HepG2 (cell line): ENCODE measurements around the gene DSTN. TPM values are rescaled to one million over a fixed set of nuclear protein-coding genes. Genes with fewer than 3 reads are reported as not detected.
A peak's percentile ranks its signal among the peaks of the same experiment; 100 is the strongest.

Source experiments
- AGO2 ChIP-seq: fragments of 200-400 bp; formaldehyde crosslinking; optimal IDR thresholded peaks from 2 replicates; pipeline ENCODE3; 2017; ENCODE audit warnings: mild to moderate bottlenecking, low read depth, low read length, moderate library complexity
- ASH2L ChIP-seq: fragments of 300-600, 200-600 bp; sonication (generic); IDR thresholded peaks from 2 replicates; pipeline ENCODE4 v1.7.0; 2017; ENCODE audit warnings: low read depth, mild to moderate bottlenecking, moderate library complexity, mixed read lengths, low read length; ENCODE audit not compliant: insufficient read length
- GATA4 ChIP-seq: sonication (generic); IDR thresholded peaks from 2 replicates; pipeline ENCODE4 v1.6.1; 2016; ENCODE audit warnings: antibody characterized with exemption, low read depth, borderline replicate concordance
- HOXA7 ChIP-seq: sonication (generic); formaldehyde crosslinking; IDR thresholded peaks from 2 replicates; pipeline ENCODE4 v1.8.1; 2022; ENCODE audit warnings: mild to moderate bottlenecking, missing genetic modification reagents, moderate library complexity
- KDM1A ChIP-seq: IDR thresholded peaks from 2 replicates; pipeline ENCODE4 v1.6.1; 2016; ENCODE audit warnings: missing compliant biosample characterization
- NFATC3 ChIP-seq: sonication (generic); formaldehyde crosslinking; IDR thresholded peaks from 2 replicates; pipeline ENCODE4 v1.5.1; 2020; ENCODE audit warnings: mild to moderate bottlenecking, missing genetic modification reagents
- NFIC ChIP-seq: IDR thresholded peaks from 2 replicates; pipeline ENCODE4 v1.6.1; 2012; ENCODE audit warnings: mild to moderate bottlenecking, low read length, inconsistent platforms
- RXRA ChIP-seq: sonication (generic); formaldehyde crosslinking; IDR thresholded peaks from 2 replicates; pipeline ENCODE4 v1.5.1; 2020; ENCODE audit warnings: missing genetic modification reagents
- THAP11 ChIP-seq: IDR thresholded peaks from 2 replicates; pipeline ENCODE4 v1.6.1; 2016; ENCODE audit warnings: missing biosample characterization, missing genetic modification reagents
- THYN1 ChIP-seq: sonication (generic); formaldehyde crosslinking; IDR thresholded peaks from 2 replicates; pipeline ENCODE4 v1.8.1; 2023; ENCODE audit warnings: low read depth, mild to moderate bottlenecking, moderate library complexity, missing genetic modification reagents, borderline replicate concordance
- TP53 ChIP-seq: sonication (generic); formaldehyde crosslinking; conservative IDR thresholded peaks from 2 replicates; pipeline ENCODE4 v1.4.0; 2020; ENCODE audit warnings: missing genetic modification reagents
- ZBTB38 ChIP-seq: sonication (generic); formaldehyde crosslinking; IDR thresholded peaks from 2 replicates; pipeline ENCODE4 v1.5.1; 2020; ENCODE audit warnings: mild to moderate bottlenecking, missing genetic modification reagents
- ZBTB7A ChIP-seq: sonication (generic); formaldehyde crosslinking; IDR thresholded peaks from 2 replicates; pipeline ENCODE4 v1.8.0; 2022; ENCODE audit warnings: mild to moderate bottlenecking, missing genetic modification reagents
- ZC3H4 ChIP-seq: sonication (generic); formaldehyde crosslinking; IDR thresholded peaks from 2 replicates; pipeline ENCODE4 v1.4.0; 2020; ENCODE audit warnings: missing genetic modification reagents, borderline replicate concordance
- ZEB1 ChIP-seq: IDR thresholded peaks from 2 replicates; pipeline ENCODE4 v1.6.1; 2012; ENCODE audit warnings: mild to moderate bottlenecking, low read depth, inconsistent platforms; ENCODE audit not compliant: insufficient replicate concordance
- ZNF549 ChIP-seq: sonication (generic); formaldehyde crosslinking; IDR thresholded peaks from 2 replicates; pipeline ENCODE4 v1.5.0; 2020; ENCODE audit warnings: missing genetic modification reagents
- ZNF709 ChIP-seq: sonication (generic); formaldehyde crosslinking; IDR thresholded peaks from 2 replicates; pipeline ENCODE4 v1.5.0; 2020; ENCODE audit warnings: mild to moderate bottlenecking, missing genetic modification reagents
- polyA plus RNA-seq, 8 experiments: library from polyadenylated mRNA; depleted of rRNA in 3 of 8; stranded (reverse) in 7 of 8; unstranded in 1 of 8; fragments of >200 nt; fragmentation: Illumina TruSeq in 4 of 8; extraction: Trizol in 4 of 8; gene quantifications; 2 replicates each; pipeline versions ENCODE4 v1.2.1 to v1.2.3, GENCODE V29; 2011 to 2016; ENCODE audit warnings: low read depth in 4 of 8, missing spikeins in 1 of 8, mixed read lengths in 1 of 8; ENCODE audit not compliant: insufficient read depth in 1 of 8
- total RNA-seq, 5 experiments: library from RNA; depleted of rRNA; stranded (reverse); fragments of >200 nt; fragmentation: Illumina TruSeq; extraction: Trizol; gene quantifications; 2 replicates each; pipeline ENCODE4 v1.2.3, GENCODE V29; 2016; ENCODE audit warnings: low read depth in 1 of 5
- TF ChIP-seq, protein P1 (sequence below): sonication (generic); formaldehyde crosslinking; IDR thresholded peaks from 2 replicates; pipeline ENCODE4 v1.9.0; 2022; ENCODE audit warnings: missing genetic modification reagents, mild to moderate bottlenecking, borderline replicate concordance
- TF ChIP-seq, protein P2 (sequence below): sonication (generic); formaldehyde crosslinking; IDR thresholded peaks from 2 replicates; pipeline ENCODE4 v1.5.0; 2020; ENCODE audit warnings: mild to moderate bottlenecking, low read depth, missing genetic modification reagents, borderline replicate concordance
- TF ChIP-seq, protein P3 (sequence below): IDR thresholded peaks from 2 replicates; pipeline ENCODE4 v1.6.1; 2016; ENCODE audit warnings: missing biosample characterization, missing genetic modification reagents, low read depth
- TF ChIP-seq, protein P4 (sequence below): sonication (generic); formaldehyde crosslinking; IDR thresholded peaks from 2 replicates; pipeline ENCODE4 v1.4.0; 2020; ENCODE audit warnings: missing genetic modification reagents
- TF ChIP-seq, protein P5 (sequence below): sonication (generic); formaldehyde crosslinking; IDR thresholded peaks from 2 replicates; pipeline ENCODE4 v1.9.0; 2021; ENCODE audit warnings: missing genetic modification reagents, borderline replicate concordance
- TF ChIP-seq, protein P6 (sequence below): sonication (generic); formaldehyde crosslinking; IDR thresholded peaks from 2 replicates; pipeline ENCODE4 v1.5.0; 2020; ENCODE audit warnings: missing genetic modification reagents

Gene DSTN
- total and polyA plus RNA-seq, 2 of the 13 experiments (the other 11 are each of a cell fraction or from before 2014, with no cell fraction given): 27.6 to 106 TPM

DNA sequence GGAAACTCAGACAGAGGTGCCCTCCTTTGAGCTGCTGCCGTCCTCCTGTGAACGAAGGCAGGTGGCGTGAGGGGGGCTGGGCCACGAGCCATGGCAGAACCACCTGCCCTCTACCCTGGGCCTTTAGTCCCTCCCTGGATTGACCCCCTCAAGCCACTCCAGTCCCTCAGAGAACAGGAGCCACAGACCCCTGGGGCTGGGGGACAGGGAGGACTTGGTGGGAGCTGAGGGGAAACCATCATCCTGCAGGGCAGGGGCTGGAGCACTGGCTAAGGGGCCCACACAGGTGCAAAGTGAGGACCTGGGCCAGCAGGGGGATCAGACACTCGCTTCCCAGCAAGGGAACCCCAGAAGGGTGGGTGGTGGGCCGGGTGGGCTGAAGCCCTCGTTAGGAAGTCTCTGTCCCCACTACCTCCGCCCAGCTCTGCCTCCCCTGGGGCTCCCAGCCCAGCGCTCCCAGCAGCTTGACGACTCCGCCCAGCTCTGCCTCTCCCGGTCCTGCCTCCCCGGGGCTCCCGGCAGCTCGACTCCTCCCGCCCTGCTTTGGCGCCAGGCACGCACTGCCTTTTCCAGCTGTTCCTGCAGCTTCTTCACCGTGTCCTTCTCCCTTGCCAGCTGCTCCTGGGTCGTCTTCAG, 44.4 kb downstream of the DSTN start (continued):
- TF ChIP-seq, protein P1, sequence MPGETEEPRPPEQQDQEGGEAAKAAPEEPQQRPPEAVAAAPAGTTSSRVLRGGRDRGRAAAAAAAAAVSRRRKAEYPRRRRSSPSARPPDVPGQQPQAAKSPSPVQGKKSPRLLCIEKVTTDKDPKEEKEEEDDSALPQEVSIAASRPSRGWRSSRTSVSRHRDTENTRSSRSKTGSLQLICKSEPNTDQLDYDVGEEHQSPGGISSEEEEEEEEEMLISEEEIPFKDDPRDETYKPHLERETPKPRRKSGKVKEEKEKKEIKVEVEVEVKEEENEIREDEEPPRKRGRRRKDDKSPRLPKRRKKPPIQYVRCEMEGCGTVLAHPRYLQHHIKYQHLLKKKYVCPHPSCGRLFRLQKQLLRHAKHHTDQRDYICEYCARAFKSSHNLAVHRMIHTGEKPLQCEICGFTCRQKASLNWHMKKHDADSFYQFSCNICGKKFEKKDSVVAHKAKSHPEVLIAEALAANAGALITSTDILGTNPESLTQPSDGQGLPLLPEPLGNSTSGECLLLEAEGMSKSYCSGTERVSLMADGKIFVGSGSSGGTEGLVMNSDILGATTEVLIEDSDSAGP (CRISPR knock-in tag): 0 out of 2 replicates have a peak, but pooled peaks have one; percentile 16
- TF ChIP-seq THYN1 (CRISPR knock-in tag): no peak
- TF ChIP-seq ZBTB38 (CRISPR knock-in tag): peak; percentile 60
- TF ChIP-seq ZNF709: no peak
- TF ChIP-seq ZC3H4 (CRISPR knock-in tag): no peak
- TF ChIP-seq, protein P2, sequence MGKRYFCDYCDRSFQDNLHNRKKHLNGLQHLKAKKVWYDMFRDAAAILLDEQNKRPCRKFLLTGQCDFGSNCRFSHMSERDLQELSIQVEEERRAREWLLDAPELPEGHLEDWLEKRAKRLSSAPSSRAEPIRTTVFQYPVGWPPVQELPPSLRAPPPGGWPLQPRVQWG (CRISPR knock-in tag): no peak
- no peak for TF ChIP-seq ZBTB7A (CRISPR knock-in tag)
- TF ChIP-seq NFIC: no peak
- no peak for TF ChIP-seq GATA4
- TF ChIP-seq, protein P3, sequence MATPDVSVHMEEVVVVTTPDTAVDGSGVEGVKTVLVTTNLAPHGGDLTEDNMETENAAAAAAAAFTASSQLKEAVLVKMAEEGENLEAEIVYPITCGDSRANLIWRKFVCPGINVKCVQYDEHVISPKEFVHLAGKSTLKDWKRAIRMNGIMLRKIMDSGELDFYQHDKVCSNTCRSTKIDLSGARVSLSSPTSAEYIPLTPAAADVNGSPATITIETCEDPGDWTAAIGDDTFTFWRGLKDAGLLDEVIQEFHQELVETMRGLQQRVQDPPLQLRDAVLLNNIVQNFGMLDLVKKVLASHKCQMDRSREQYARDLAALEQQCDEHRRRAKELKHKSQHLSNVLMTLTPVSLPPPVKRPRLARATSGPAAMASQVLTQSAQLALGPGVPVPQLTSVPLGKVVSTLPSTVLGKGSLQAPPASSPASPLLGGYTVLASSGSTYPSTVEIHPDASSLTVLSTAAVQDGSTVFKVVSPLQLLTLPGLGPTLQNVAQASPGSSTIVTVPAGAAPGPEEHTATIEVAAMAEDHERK (CRISPR knock-in tag): no peak
- TF ChIP-seq TP53 (CRISPR knock-in tag): no peak
- no peak for TF ChIP-seq ZNF549
- TF ChIP-seq THAP11 (CRISPR knock-in tag): no peak
- peak; percentile 96 for TF ChIP-seq AGO2
- TF ChIP-seq NFATC3 (CRISPR knock-in tag): no peak
- TF ChIP-seq RXRA (CRISPR knock-in tag): no peak
- TF ChIP-seq ZEB1: no peak
- no peak for TF ChIP-seq HOXA7 (CRISPR knock-in tag)
- TF ChIP-seq, protein P4, sequence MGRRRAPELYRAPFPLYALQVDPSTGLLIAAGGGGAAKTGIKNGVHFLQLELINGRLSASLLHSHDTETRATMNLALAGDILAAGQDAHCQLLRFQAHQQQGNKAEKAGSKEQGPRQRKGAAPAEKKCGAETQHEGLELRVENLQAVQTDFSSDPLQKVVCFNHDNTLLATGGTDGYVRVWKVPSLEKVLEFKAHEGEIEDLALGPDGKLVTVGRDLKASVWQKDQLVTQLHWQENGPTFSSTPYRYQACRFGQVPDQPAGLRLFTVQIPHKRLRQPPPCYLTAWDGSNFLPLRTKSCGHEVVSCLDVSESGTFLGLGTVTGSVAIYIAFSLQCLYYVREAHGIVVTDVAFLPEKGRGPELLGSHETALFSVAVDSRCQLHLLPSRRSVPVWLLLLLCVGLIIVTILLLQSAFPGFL: no peak
- no peak for TF ChIP-seq ASH2L
- TF ChIP-seq KDM1A (CRISPR knock-in tag): no peak
- TF ChIP-seq, protein P5, sequence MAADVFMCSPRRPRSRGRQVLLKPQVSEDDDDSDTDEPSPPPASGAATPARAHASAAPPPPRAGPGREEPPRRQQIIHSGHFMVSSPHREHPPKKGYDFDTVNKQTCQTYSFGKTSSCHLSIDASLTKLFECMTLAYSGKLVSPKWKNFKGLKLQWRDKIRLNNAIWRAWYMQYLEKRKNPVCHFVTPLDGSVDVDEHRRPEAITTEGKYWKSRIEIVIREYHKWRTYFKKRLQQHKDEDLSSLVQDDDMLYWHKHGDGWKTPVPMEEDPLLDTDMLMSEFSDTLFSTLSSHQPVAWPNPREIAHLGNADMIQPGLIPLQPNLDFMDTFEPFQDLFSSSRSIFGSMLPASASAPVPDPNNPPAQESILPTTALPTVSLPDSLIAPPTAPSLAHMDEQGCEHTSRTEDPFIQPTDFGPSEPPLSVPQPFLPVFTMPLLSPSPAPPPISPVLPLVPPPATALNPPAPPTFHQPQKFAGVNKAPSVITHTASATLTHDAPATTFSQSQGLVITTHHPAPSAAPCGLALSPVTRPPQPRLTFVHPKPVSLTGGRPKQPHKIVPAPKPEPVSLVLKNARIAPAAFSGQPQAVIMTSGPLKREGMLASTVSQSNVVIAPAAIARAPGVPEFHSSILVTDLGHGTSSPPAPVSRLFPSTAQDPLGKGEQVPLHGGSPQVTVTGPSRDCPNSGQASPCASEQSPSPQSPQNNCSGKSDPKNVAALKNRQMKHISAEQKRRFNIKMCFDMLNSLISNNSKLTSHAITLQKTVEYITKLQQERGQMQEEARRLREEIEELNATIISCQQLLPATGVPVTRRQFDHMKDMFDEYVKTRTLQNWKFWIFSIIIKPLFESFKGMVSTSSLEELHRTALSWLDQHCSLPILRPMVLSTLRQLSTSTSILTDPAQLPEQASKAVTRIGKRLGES (CRISPR knock-in tag): no peak
- TF ChIP-seq, protein P6, sequence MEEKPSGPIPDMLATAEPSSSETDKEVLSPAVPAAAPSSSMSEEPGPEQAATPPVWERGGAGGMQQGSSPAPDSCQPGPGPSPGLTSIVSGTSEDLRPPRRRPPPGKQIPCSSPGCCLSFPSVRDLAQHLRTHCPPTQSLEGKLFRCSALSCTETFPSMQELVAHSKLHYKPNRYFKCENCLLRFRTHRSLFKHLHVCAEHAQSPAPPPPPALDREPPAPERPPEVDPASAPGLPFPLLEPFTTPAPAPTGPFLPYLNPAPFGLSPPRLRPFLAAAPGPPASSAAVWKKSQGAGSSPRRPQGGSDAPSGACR (CRISPR knock-in tag): no peak
